Parathyroid adenoma (tissue), 2 donors: ENCODE results near the gene PIGU.

Experiments
- H2AFZ ChIP-seq: fragments of 300-600 bp; sonication (generic); one replicate; pipeline ENCODE4 v1.7.0; 2017; ENCODE audit warnings: antibody characterized with exemption, mild to moderate bottlenecking
- H3K27ac ChIP-seq: fragments of 300-600 bp; sonication (generic); one replicate; pipeline ENCODE4 v1.7.0; 2017
- H3K27me3 ChIP-seq: fragments of 300-600 bp; sonication (generic); one replicate; pipeline ENCODE4 v1.7.0; 2017; ENCODE audit warnings: low read length; ENCODE audit not compliant: control insufficient read depth, insufficient read depth
- H3K36me3 ChIP-seq: fragments of 300-600 bp; sonication (generic); one replicate; pipeline ENCODE4 v1.7.0; 2017; ENCODE audit warnings: low read length; ENCODE audit not compliant: control insufficient read depth, insufficient read depth
- H3K4me1 ChIP-seq: fragments of 300-600 bp; sonication (generic); one replicate; pipeline ENCODE4 v1.7.0; 2017; ENCODE audit warnings: control low read depth
- H3K4me2 ChIP-seq: fragments of 300-600 bp; sonication (generic); one replicate; pipeline ENCODE4 v1.7.0; 2017; ENCODE audit warnings: low read length
- H3K4me3 ChIP-seq: fragments of 300-600 bp; sonication (generic); one replicate; pipeline ENCODE4 v1.7.0; 2017; ENCODE audit warnings: low read depth, low read length
- H3K79me2 ChIP-seq: fragments of 300-600 bp; sonication (generic); one replicate; pipeline ENCODE4 v1.7.0; 2017; ENCODE audit warnings: control low read depth
- H3K9ac ChIP-seq: fragments of 300-600 bp; sonication (generic); one replicate; pipeline ENCODE4 v1.7.0; 2017; ENCODE audit warnings: mild to moderate bottlenecking
- H3K9me3 ChIP-seq: fragments of 300-600 bp; sonication (generic); one replicate; pipeline ENCODE4 v1.7.0; 2017; ENCODE audit warnings: low read length; ENCODE audit not compliant: control insufficient read depth
- TF ChIP-seq, protein P1 (sequence below): fragments of 300-600 bp; sonication (generic); IDR thresholded peaks from one replicate; pipeline ENCODE4 v1.7.0; 2017; ENCODE audit warnings: antibody characterized with exemption, mild to moderate bottlenecking
- donor health status: primary hyperparathyroidism.

PIGU gene

DNA sequence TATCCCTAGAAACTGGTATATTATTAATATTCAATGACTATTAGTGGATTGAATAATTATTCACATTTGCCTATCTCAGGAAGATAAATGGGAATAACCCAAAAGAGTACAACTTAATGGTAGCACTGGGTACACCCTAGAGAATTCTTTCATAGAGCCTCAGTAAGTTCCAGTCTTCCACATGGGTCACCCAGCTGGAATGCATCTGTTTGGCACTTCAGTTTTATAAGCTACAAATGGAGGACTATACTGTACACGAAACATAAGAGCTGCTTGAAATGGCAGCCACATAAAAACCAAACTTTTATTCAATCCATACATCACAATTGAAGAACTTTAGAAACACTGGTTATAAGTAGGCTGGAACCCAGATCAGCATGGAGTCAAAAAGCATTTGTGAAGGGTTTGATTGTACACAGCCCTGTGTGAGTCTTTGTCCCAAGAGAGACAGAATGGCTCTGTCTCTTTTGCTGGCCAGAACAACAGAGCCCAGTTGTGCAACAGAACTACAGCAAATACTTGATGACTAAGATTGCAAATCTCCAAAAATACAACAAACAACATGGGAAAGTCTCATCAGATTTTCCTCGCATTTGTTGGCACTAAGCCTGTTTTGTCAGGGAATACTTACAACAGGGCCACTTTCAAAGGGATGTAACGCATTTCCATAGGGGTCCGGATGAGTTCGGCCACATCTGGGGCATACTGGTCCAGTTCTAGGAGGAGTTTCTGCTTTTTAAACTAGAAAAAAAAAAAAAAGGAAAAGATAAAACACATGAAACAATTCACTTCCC is 39.5 kb downstream of the PIGU start:
- TF ChIP-seq, protein P1, sequence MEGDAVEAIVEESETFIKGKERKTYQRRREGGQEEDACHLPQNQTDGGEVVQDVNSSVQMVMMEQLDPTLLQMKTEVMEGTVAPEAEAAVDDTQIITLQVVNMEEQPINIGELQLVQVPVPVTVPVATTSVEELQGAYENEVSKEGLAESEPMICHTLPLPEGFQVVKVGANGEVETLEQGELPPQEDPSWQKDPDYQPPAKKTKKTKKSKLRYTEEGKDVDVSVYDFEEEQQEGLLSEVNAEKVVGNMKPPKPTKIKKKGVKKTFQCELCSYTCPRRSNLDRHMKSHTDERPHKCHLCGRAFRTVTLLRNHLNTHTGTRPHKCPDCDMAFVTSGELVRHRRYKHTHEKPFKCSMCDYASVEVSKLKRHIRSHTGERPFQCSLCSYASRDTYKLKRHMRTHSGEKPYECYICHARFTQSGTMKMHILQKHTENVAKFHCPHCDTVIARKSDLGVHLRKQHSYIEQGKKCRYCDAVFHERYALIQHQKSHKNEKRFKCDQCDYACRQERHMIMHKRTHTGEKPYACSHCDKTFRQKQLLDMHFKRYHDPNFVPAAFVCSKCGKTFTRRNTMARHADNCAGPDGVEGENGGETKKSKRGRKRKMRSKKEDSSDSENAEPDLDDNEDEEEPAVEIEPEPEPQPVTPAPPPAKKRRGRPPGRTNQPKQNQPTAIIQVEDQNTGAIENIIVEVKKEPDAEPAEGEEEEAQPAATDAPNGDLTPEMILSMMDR: no peak
- H3K36me3 ChIP-seq: no peaks in the 10 kb centered on the region
- H3K79me2 ChIP-seq: no peaks in the 10 kb centered on the region
- no peaks in the 10 kb centered on the region for H3K27me3 ChIP-seq
- no peak overlapping the region for H3K4me2 ChIP-seq
- no peaks in the 10 kb centered on the region for H3K4me1 ChIP-seq
- no peak overlapping the region for H3K27ac ChIP-seq
- H2AFZ ChIP-seq: no peak overlapping the region
- no peaks in the 10 kb centered on the region for H3K9me3 ChIP-seq
- H3K9ac ChIP-seq: no peak overlapping the region
- no peak overlapping the region for H3K4me3 ChIP-seq

DNA sequence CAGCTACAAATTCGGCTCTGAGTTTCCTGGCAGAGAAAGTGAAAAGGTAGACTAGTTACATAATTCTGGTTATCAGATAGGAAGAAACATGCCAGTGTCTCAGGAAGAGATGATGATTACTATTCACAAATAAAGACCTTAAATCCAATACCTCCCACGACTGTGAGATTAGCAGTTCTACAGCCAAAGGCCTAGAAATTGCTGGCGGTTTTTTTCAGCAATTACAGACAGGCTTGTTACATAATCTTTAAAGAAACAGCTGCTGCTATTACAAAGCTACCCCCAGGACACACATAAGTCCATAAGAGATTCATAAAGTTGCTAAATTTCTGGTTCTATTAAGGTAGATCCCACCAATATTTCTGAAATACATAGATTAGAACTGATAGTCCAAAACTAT is 40.2 kb downstream of the PIGU start:
- TF ChIP-seq, protein P1: no peak
- no peak overlapping the region for H3K4me2 ChIP-seq
- H2AFZ ChIP-seq: no peak overlapping the region
- H3K9me3 ChIP-seq: no peaks in the 10 kb centered on the region
- no peak overlapping the region for H3K4me3 ChIP-seq
- no peak overlapping the region for H3K27ac ChIP-seq
- no peaks in the 10 kb centered on the region for H3K79me2 ChIP-seq
- H3K36me3 ChIP-seq: no peaks in the 10 kb centered on the region
- no peaks in the 10 kb centered on the region for H3K4me1 ChIP-seq
- H3K9ac ChIP-seq: no peak overlapping the region
- H3K27me3 ChIP-seq: no peaks in the 10 kb centered on the region

DNA sequence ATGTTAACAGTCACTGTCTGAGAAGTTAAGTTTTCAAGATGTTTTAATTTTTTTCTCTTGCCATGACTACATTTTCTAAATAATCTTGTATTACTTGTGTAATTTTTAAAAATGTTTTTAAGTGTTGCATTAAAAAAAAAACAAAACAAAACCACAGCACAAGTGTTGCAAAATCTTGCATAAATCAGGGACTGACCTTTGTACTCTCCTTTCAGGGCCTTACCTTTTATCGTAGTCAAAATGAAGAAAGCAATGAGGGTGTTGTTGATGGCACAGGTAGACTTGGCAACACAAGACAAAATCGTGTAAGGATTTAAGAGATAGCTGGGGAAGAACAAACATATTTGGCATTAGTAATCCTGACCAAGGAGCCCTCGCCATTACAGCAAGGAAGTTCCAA is 42.5 kb downstream of the PIGU start:
- H3K36me3 ChIP-seq: no peaks in the 10 kb centered on the region
- H3K9ac ChIP-seq: no peak overlapping the region
- no peaks in the 10 kb centered on the region for H3K4me1 ChIP-seq
- H2AFZ ChIP-seq: no peak overlapping the region
- no peak overlapping the region for H3K4me2 ChIP-seq
- TF ChIP-seq, protein P1: no peak
- H3K27me3 ChIP-seq: no peaks in the 10 kb centered on the region
- no peaks in the 10 kb centered on the region for H3K79me2 ChIP-seq
- H3K27ac ChIP-seq: no peak overlapping the region
- no peak overlapping the region for H3K4me3 ChIP-seq
- H3K9me3 ChIP-seq: no peaks in the 10 kb centered on the region

- no peak overlapping the region for H3K9ac ChIP-seq
- H3K79me2 ChIP-seq: no peaks in the 10 kb centered on the region
- H2AFZ ChIP-seq: no peak overlapping the region
- no peak overlapping the region for H3K4me3 ChIP-seq
- TF ChIP-seq, protein P1: no peak
- H3K4me2 ChIP-seq: no peak overlapping the region
- H3K27me3 ChIP-seq: no peaks in the 10 kb centered on the region
- H3K36me3 ChIP-seq: no peaks in the 10 kb centered on the region
- H3K27ac ChIP-seq: no peak overlapping the region
- no peaks in the 10 kb centered on the region for H3K9me3 ChIP-seq
- no peaks in the 10 kb centered on the region for H3K4me1 ChIP-seq
Measured at GRCh38 chr20:34632870-34633452, 43.9 kb downstream of the PIGU start.

DNA sequence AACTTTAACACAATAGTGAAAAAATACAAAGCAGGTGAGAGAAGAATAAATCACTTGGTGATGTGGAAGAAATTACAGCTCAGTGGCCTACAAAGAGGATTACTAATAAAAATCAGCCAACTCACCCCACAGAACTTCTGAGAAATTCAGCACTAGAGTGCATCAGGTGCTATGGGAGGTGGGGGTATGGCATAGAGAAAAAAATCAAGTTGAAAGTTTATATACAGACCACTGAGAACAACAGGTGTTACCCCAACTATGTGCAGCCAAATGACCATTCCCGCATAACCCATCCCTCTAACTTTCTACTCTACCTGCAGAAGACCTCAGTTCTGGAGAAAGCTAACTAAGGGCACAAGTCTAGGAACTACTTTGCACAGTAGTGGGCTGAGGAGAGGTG is 47.0 kb downstream of the PIGU start:
- TF ChIP-seq, protein P1: no peak
- Histone ChIP-seq H3K4me1 (no peaks in the 10 kb centered on the region), H3K4me2 (no peak overlapping the region), H2AFZ (no peak overlapping the region), H3K79me2 (no peaks in the 10 kb centered on the region), H3K27me3 (no peaks in the 10 kb centered on the region), H3K36me3 (no peaks in the 10 kb centered on the region), H3K9ac (no peak overlapping the region), H3K27ac (no peak overlapping the region), H3K4me3 (no peak overlapping the region), H3K9me3 (no peaks in the 10 kb centered on the region)
